ENCODE results near the gene TTC34.

- TF ChIP-seq CTCF (IDR thresholded peaks at IDR 0.05): no peak
- TF ChIP-seq POLR2A (IDR thresholded peaks at IDR 0.05): no peak
These were observed 13.1 kb upstream of the TTC34 start for GRCh38 chr1:2814511-2815075.
